Astrocyte (in vitro differentiated cells and primary cell): Measurements from ENCODE around the gene AHCY. TPM values are rescaled to one million over a fixed set of nuclear protein-coding genes. Genes with fewer than 3 reads are reported as not detected.

Source experiments
- DNase-seq: peaks from one replicate; pipeline ENCODE4 v3.0.0-alpha.2; 2010; ENCODE audit warnings: low read depth
- FAIRE-seq: peaks from 2 replicates; lab custom pipeline; 2011; peaks lifted over from hg19 to GRCh38; lab: Jason Lieb, UNC
- H2AFZ ChIP-seq: 2 replicates; pipeline ENCODE4 v1.6.0; 2012; ENCODE audit warnings: low read depth, low read length, inconsistent platforms
- H3K27ac ChIP-seq: 2 replicates; pipeline ENCODE4 v1.5.1; 2011; ENCODE audit warnings: low read depth, low read length, inconsistent platforms
- H3K27me3 ChIP-seq: 2 replicates; pipeline ENCODE4 v1.6.0; 2011; ENCODE audit warnings: low read length, inconsistent platforms; ENCODE audit not compliant: insufficient read depth
- H3K36me3 ChIP-seq: 2 replicates; pipeline ENCODE4 v1.5.1; 2011; ENCODE audit warnings: low read length, inconsistent platforms; ENCODE audit not compliant: insufficient read depth
- H3K4me1 ChIP-seq: 2 replicates; pipeline ENCODE4 v1.5.1; 2011; ENCODE audit warnings: low read length, inconsistent platforms; ENCODE audit not compliant: insufficient read depth
- H3K4me2 ChIP-seq: 2 replicates; pipeline ENCODE4 v1.6.0; 2012; ENCODE audit warnings: low read length, inconsistent platforms
- H3K4me3 ChIP-seq: 2 replicates; pipeline ENCODE4 v1.5.1; 2011; ENCODE audit warnings: low read depth, mild to moderate bottlenecking, low read length, inconsistent platforms; ENCODE audit not compliant: insufficient read depth
- H3K79me2 ChIP-seq: 2 replicates; pipeline ENCODE4 v1.6.0; 2012; ENCODE audit warnings: mild to moderate bottlenecking, low read length, inconsistent platforms; ENCODE audit not compliant: insufficient read depth
- H3K9ac ChIP-seq: 2 replicates; pipeline ENCODE4 v1.6.0; 2012; ENCODE audit warnings: mild to moderate bottlenecking, low read length, inconsistent platforms
- H3K9me3 ChIP-seq: 2 replicates; pipeline ENCODE4 v1.5.1; 2012; ENCODE audit warnings: low read depth, mild to moderate bottlenecking, low read length, inconsistent platforms; ENCODE audit not compliant: insufficient read depth
- H4K20me1 ChIP-seq: 2 replicates; pipeline ENCODE4 v1.6.0; 2012; ENCODE audit warnings: low read length, inconsistent platforms; ENCODE audit not compliant: insufficient read depth
- H3K27ac Mint-ChIP-seq: one replicate; pipeline ENCODE4 v1.8.0; 2021; ENCODE audit warnings: mild to moderate bottlenecking, mixed read lengths; ENCODE audit not compliant: unreplicated experiment
- H3K27me3 Mint-ChIP-seq: one replicate; pipeline ENCODE4 v1.8.0; 2021; ENCODE audit warnings: low read depth, mixed read lengths; ENCODE audit not compliant: unreplicated experiment
- H3K36me3 Mint-ChIP-seq: one replicate; pipeline ENCODE4 v1.8.0; 2021; ENCODE audit warnings: low read depth, mixed read lengths; ENCODE audit not compliant: unreplicated experiment
- H3K4me1 Mint-ChIP-seq: one replicate; pipeline ENCODE4 v1.8.0; 2021; ENCODE audit warnings: low read depth, mixed read lengths; ENCODE audit not compliant: unreplicated experiment
- H3K4me3 Mint-ChIP-seq: one replicate; pipeline ENCODE4 v1.8.0; 2021; ENCODE audit warnings: mild to moderate bottlenecking, moderate library complexity, mixed read lengths; ENCODE audit not compliant: unreplicated experiment
- H3K9me3 Mint-ChIP-seq: one replicate; pipeline ENCODE4 v1.8.0; 2021; ENCODE audit warnings: mild to moderate bottlenecking, mixed read lengths; ENCODE audit not compliant: unreplicated experiment
- CTCF ChIP-seq: IDR thresholded peaks from 2 replicates; pipeline ENCODE4 v1.5.1; 2011; ENCODE audit warnings: low read depth, mild to moderate bottlenecking, inconsistent platforms, low read length, moderate library complexity; ENCODE audit not compliant: insufficient read depth
- EZH2 ChIP-seq: IDR thresholded peaks from 2 replicates; pipeline ENCODE4 v1.6.1; 2012; ENCODE audit warnings: mild to moderate bottlenecking, low read length, inconsistent platforms; ENCODE audit not compliant: insufficient read depth
- total RNA-seq: library from RNA; stranded (reverse); gene quantifications from 2 replicates; pipeline ENCODE4 v1.2.1, GENCODE V29; 2021

Gene AHCY
- total RNA-seq, 1 donor from 2014 or later = 203 TPM

- Histone ChIP-seq H3K9ac (no peak overlapping the region), H3K4me3 (no peak overlapping the region), H3K36me3 (no peaks in the 10 kb centered on the region), H3K9me3 (no peaks in the 10 kb centered on the region), H3K79me2 (no peaks in the 10 kb centered on the region), H3K4me2 (no peak overlapping the region), H4K20me1 (no peaks in the 10 kb centered on the region), H3K4me1 (peaks cover 9% of the 10 kb centered on the region), H3K27me3 (no peaks in the 10 kb centered on the region), H3K27ac (no peak overlapping the region), H2AFZ (peak overlapping the region; percentile 1)
- H3K9me3 Mint-ChIP-seq = no peaks in the 10 kb centered on the region
- peak overlapping the region; percentile 81 for H3K27ac Mint-ChIP-seq
- peaks cover 7% of the 10 kb centered on the region for H3K4me1 Mint-ChIP-seq
- no peaks in the 10 kb centered on the region for H3K27me3 Mint-ChIP-seq
- no peaks in the 10 kb centered on the region for H3K36me3 Mint-ChIP-seq
- TF ChIP-seq EZH2 (no peak), CTCF (no peak)
- DNase-seq (no peak), FAIRE-seq (no peak)
- H3K4me3 Mint-ChIP-seq = no peak overlapping the region
Measured at GRCh38 chr20:34334654-34335407, 31.7 kb upstream of the AHCY start.

GRCh38 chr20:34333786-34334185, 30.6 kb upstream of the AHCY start:
- no peak for TF ChIP-seq EZH2
- TF ChIP-seq CTCF = no peak
- no peak overlapping the region for H3K4me3 Mint-ChIP-seq
- no peaks in the 10 kb centered on the region for H3K36me3 Mint-ChIP-seq
- no peaks in the 10 kb centered on the region for H3K79me2 ChIP-seq
- H3K4me1 ChIP-seq = peaks cover 9% of the 10 kb centered on the region
- H3K4me1 Mint-ChIP-seq = peaks cover 7% of the 10 kb centered on the region
- DNase-seq = no peak
- no peak overlapping the region for H2AFZ ChIP-seq
- no peaks in the 10 kb centered on the region for H3K27me3 Mint-ChIP-seq
- H3K9ac ChIP-seq = no peak overlapping the region
- H3K9me3 ChIP-seq = no peaks in the 10 kb centered on the region
- H3K4me3 ChIP-seq = no peak overlapping the region
- no peaks in the 10 kb centered on the region for H3K9me3 Mint-ChIP-seq
- H3K4me2 ChIP-seq = no peak overlapping the region
- H4K20me1 ChIP-seq = no peaks in the 10 kb centered on the region
- H3K27ac Mint-ChIP-seq = no peak overlapping the region
- no peak for FAIRE-seq
- H3K27me3 ChIP-seq = no peaks in the 10 kb centered on the region
- H3K27ac ChIP-seq = no peak overlapping the region
- H3K36me3 ChIP-seq = no peaks in the 10 kb centered on the region

- no peak for FAIRE-seq
- Mint-ChIP-seq H3K4me1 (peaks cover 10% of the 10 kb centered on the region), H3K27me3 (no peaks in the 10 kb centered on the region), H3K9me3 (no peaks in the 10 kb centered on the region), H3K27ac (no peak overlapping the region), H3K36me3 (no peaks in the 10 kb centered on the region), H3K4me3 (no peak overlapping the region)
- Histone ChIP-seq H3K9ac (no peak overlapping the region), H3K79me2 (no peaks in the 10 kb centered on the region), H3K4me2 (no peak overlapping the region), H3K4me3 (no peak overlapping the region), H3K36me3 (no peaks in the 10 kb centered on the region), H4K20me1 (no peaks in the 10 kb centered on the region), H3K4me1 (peaks cover 9% of the 10 kb centered on the region), H2AFZ (no peak overlapping the region), H3K27ac (no peak overlapping the region), H3K9me3 (no peaks in the 10 kb centered on the region), H3K27me3 (no peaks in the 10 kb centered on the region)
- TF ChIP-seq CTCF (no peak), EZH2 (no peak)
- no peak for DNase-seq
Measured at GRCh38 chr20:34332262-34332920, 29.2 kb upstream of the AHCY start.
